Measurements from ENCODE around the gene PDE9A. TPM values are rescaled to one million over a fixed set of nuclear protein-coding genes. Genes with fewer than 3 reads are reported as not detected.

Gene PDE9A
- total RNA-seq, 1 donor from 2014 or later: 2.0 TPM

- no peak overlapping the region for H3K4me3 ChIP-seq (ENCODE audit: low read depth, low read length)
- no peak for DNase-seq (ENCODE audit: low read depth)
- no peak for TF ChIP-seq CTCF (conservative IDR thresholded peaks at IDR 0.05; ENCODE audit: low read depth, low read length)
These were observed 80.5 kb downstream of the PDE9A start for GRCh38 chr21:42733874-42734273.

- DNase-seq (ENCODE audit: low read depth): no peak
- TF ChIP-seq CTCF (conservative IDR thresholded peaks at IDR 0.05; ENCODE audit: low read depth, low read length): no peak
These were observed 81.0 kb downstream of the PDE9A start for GRCh38 chr21:42734323-42734971.

GRCh38 chr21:42735061-42735460, 81.6 kb downstream of the PDE9A start:
- TF ChIP-seq CTCF (conservative IDR thresholded peaks at IDR 0.05; ENCODE audit: low read depth, low read length): no peak

More at GRCh38 chr21:42734323-42734971, 81.0 kb downstream of the PDE9A start:
- H3K4me3 ChIP-seq (ENCODE audit: low read depth, low read length): no peak overlapping the region

GRCh38 chr21:42735944-42736343, 82.5 kb downstream of the PDE9A start:
- DNase-seq (ENCODE audit: low read depth): no peak
- no peak for TF ChIP-seq CTCF (conservative IDR thresholded peaks at IDR 0.05; ENCODE audit: low read depth, low read length)
- no peak overlapping the region for H3K4me3 ChIP-seq (ENCODE audit: low read depth, low read length)

More at GRCh38 chr21:42735061-42735460, 81.6 kb downstream of the PDE9A start:
- no peak overlapping the region for H3K4me3 ChIP-seq (ENCODE audit: low read depth, low read length)
- DNase-seq (ENCODE audit: low read depth): no peak

GRCh38 chr21:42736646-42737350, 83.4 kb downstream of the PDE9A start:
- no peak for DNase-seq (ENCODE audit: low read depth)
- no peak for TF ChIP-seq CTCF (conservative IDR thresholded peaks at IDR 0.05; ENCODE audit: low read depth, low read length)
- H3K4me3 ChIP-seq (ENCODE audit: low read depth, low read length): no peak overlapping the region

- DNase-seq (ENCODE audit: low read depth): no peak
- no peak for TF ChIP-seq CTCF (conservative IDR thresholded peaks at IDR 0.05; ENCODE audit: low read depth, low read length)
- no peak overlapping the region for H3K4me3 ChIP-seq (ENCODE audit: low read depth, low read length)
These were observed 84.7 kb downstream of the PDE9A start for GRCh38 chr21:42737951-42738590.

All from epithelial cell of proximal tubule (primary cell).